HEK293 (cell line): Measurements from ENCODE around the gene HIC1.

Experiments used
- CTCF ChIA-PET: fragments of 350-600 bp; formaldehyde crosslinking; extraction: SDS; loops from one replicate; lab custom pipeline; 2021; ENCODE audit warnings: antibody characterized with exemption; lab: Yijun Ruan, JAX
- POLR2A ChIA-PET: fragments of 300-600 bp; formaldehyde crosslinking; extraction: SDS; loops from one replicate; lab custom pipeline; 2020; ENCODE audit warnings: antibody characterized with exemption, inconsistent platforms; lab: Yijun Ruan, JAX
- H3K27ac ChIP-seq: fragments of 200-500 bp; sonication (Bioruptor generic); 2 replicates; pipeline ENCODE4 v1.5.1; 2014; ENCODE audit warnings: low read depth, low read length, control low read depth, inconsistent platforms; ENCODE audit errors: extremely low read depth
- H3K36me3 ChIP-seq, 2 experiments: fragments of 200-500 bp in 1 of 2; sonication (Bioruptor generic) in 1 of 2; 1 replicate in 1 of 2; 2 replicates in 1 of 2; pipeline ENCODE4 v1.5.1; 2014 to 2017; ENCODE audit warnings: inconsistent platforms in 2 of 2, low read length in 2 of 2; ENCODE audit not compliant: control insufficient read depth in 2 of 2, insufficient read depth in 1 of 2
- H3K4me1 ChIP-seq: fragments of 200-500 bp; sonication (Bioruptor generic); 2 replicates; pipeline ENCODE4 v1.5.1; 2014; ENCODE audit warnings: mild to moderate bottlenecking, low read length, inconsistent platforms; ENCODE audit not compliant: control insufficient read depth, insufficient read depth
- H3K4me3 ChIP-seq: 2 replicates; pipeline ENCODE4 v1.5.1; 2011; ENCODE audit warnings: low read depth, mild to moderate bottlenecking, control low read depth, low read length, moderate library complexity
- H3K9me3 ChIP-seq: fragments of 200-500 bp; sonication (Bioruptor generic); 2 replicates; pipeline ENCODE4 v1.5.1; 2014; ENCODE audit warnings: low read depth, low read length, inconsistent platforms; ENCODE audit not compliant: control insufficient read depth, insufficient read depth
- EGR2 ChIP-seq: fragments of 450-650 bp; formaldehyde crosslinking; IDR thresholded peaks from 2 replicates; pipeline ENCODE4 v1.5.1; 2016; ENCODE audit warnings: low read depth, missing biosample characterization, missing genetic modification characterization
- GFI1B ChIP-seq: fragments of 450-650 bp; formaldehyde crosslinking; IDR thresholded peaks from 2 replicates; pipeline ENCODE4 v1.5.1; 2016; ENCODE audit warnings: missing biosample characterization, missing genetic modification characterization
- HIC1 ChIP-seq: fragments of 450-650 bp; formaldehyde crosslinking; IDR thresholded peaks from 2 replicates; pipeline ENCODE4 v1.5.1; 2016; ENCODE audit warnings: missing biosample characterization, missing genetic modification characterization
- HOXD13 ChIP-seq: sonication (generic); formaldehyde crosslinking; IDR thresholded peaks from 2 replicates; pipeline ENCODE4 v1.8.0; 2022; ENCODE audit warnings: missing genetic modification reagents, borderline replicate concordance
- ZBTB48 ChIP-seq: fragments of 450-650 bp; formaldehyde crosslinking; IDR thresholded peaks from 2 replicates; pipeline ENCODE4 v1.5.1; 2016; ENCODE audit warnings: missing biosample characterization, missing genetic modification characterization
- ZIC2 ChIP-seq: fragments of 450-650 bp; formaldehyde crosslinking; IDR thresholded peaks from 2 replicates; pipeline ENCODE4 v1.5.1; 2016; ENCODE audit warnings: missing biosample characterization, missing genetic modification characterization
- ZNF112 ChIP-seq: fragments of 450-650 bp; formaldehyde crosslinking; IDR thresholded peaks from 2 replicates; pipeline ENCODE4 v1.5.0; 2017; ENCODE audit warnings: missing biosample characterization, missing genetic modification characterization
- ZNF391 ChIP-seq: fragments of 450-650 bp; formaldehyde crosslinking; IDR thresholded peaks from 2 replicates; pipeline ENCODE4 v1.5.1; 2016; ENCODE audit warnings: low read depth, missing biosample characterization, missing genetic modification characterization, borderline replicate concordance
- ZNF548 ChIP-seq: fragments of 450-650 bp; formaldehyde crosslinking; IDR thresholded peaks from 2 replicates; pipeline ENCODE4 v1.5.1; 2016; ENCODE audit warnings: missing biosample characterization, missing genetic modification characterization
- ZNF571 ChIP-seq: fragments of 450-650 bp; formaldehyde crosslinking; IDR thresholded peaks from 2 replicates; pipeline ENCODE4 v1.5.0; 2017; ENCODE audit warnings: missing biosample characterization, missing genetic modification characterization
- ZNF629 ChIP-seq: fragments of 450-650 bp; formaldehyde crosslinking; IDR thresholded peaks from 2 replicates; pipeline ENCODE4 v1.5.1; 2017; ENCODE audit warnings: missing biosample characterization, missing genetic modification characterization
- ZNF791 ChIP-seq: fragments of 450-650 bp; formaldehyde crosslinking; IDR thresholded peaks from 2 replicates; pipeline ENCODE4 v1.5.1; 2016; ENCODE audit warnings: missing biosample characterization, missing genetic modification characterization
- TF ChIP-seq, protein P1 (sequence below): fragments of 450-650 bp; formaldehyde crosslinking; conservative IDR thresholded peaks from 2 replicates; pipeline ENCODE4 v1.5.1; 2016; ENCODE audit warnings: low read depth, missing biosample characterization, missing genetic modification characterization
- TF ChIP-seq, protein P2 (sequence below): fragments of 450-650 bp; formaldehyde crosslinking; IDR thresholded peaks from 2 replicates; pipeline ENCODE4 v1.5.1; 2016; ENCODE audit warnings: missing biosample characterization, missing genetic modification characterization, borderline replicate concordance

HIC1 gene

DNA sequence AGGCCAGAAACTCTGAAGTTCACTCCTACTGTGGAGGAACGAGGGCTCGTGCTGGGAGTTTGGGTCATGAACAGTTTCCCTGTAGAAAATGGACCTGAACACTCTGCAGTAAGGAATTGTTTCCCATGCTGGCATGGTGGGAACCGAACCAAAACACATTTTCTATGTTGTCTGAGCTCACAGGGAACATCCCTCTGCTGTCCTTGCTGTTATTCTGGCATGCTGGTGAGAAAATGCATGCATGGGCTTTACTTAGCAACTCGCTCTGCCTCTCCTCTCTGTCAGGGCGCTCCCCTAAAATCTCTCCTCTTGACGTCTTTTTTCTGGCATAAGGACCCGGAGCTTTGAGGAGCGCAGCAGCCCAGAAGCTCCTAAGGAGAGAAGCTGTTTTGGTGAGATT is 35.2 kb upstream of the HIC1 start (continued):
- TF ChIP-seq HIC1 (tag by site-specific recombination): no peak
- TF ChIP-seq, protein P1, sequence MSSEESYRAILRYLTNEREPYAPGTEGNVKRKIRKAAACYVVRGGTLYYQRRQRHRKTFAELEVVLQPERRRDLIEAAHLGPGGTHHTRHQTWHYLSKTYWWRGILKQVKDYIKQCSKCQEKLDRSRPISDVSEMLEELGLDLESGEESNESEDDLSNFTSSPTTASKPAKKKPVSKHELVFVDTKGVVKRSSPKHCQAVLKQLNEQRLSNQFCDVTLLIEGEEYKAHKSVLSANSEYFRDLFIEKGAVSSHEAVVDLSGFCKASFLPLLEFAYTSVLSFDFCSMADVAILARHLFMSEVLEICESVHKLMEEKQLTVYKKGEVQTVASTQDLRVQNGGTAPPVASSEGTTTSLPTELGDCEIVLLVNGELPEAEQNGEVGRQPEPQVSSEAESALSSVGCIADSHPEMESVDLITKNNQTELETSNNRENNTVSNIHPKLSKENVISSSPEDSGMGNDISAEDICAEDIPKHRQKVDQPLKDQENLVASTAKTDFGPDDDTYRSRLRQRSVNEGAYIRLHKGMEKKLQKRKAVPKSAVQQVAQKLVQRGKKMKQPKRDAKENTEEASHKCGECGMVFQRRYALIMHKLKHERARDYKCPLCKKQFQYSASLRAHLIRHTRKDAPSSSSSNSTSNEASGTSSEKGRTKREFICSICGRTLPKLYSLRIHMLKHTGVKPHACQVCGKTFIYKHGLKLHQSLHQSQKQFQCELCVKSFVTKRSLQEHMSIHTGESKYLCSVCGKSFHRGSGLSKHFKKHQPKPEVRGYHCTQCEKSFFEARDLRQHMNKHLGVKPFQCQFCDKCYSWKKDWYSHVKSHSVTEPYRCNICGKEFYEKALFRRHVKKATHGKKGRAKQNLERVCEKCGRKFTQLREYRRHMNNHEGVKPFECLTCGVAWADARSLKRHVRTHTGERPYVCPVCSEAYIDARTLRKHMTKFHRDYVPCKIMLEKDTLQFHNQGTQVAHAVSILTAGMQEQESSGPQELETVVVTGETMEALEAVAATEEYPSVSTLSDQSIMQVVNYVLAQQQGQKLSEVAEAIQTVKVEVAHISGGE: no peak
- no peak for TF ChIP-seq ZNF112 (tag by site-specific recombination)
- TF ChIP-seq EGR2 (tag by site-specific recombination): no peak
- TF ChIP-seq, protein P2, sequence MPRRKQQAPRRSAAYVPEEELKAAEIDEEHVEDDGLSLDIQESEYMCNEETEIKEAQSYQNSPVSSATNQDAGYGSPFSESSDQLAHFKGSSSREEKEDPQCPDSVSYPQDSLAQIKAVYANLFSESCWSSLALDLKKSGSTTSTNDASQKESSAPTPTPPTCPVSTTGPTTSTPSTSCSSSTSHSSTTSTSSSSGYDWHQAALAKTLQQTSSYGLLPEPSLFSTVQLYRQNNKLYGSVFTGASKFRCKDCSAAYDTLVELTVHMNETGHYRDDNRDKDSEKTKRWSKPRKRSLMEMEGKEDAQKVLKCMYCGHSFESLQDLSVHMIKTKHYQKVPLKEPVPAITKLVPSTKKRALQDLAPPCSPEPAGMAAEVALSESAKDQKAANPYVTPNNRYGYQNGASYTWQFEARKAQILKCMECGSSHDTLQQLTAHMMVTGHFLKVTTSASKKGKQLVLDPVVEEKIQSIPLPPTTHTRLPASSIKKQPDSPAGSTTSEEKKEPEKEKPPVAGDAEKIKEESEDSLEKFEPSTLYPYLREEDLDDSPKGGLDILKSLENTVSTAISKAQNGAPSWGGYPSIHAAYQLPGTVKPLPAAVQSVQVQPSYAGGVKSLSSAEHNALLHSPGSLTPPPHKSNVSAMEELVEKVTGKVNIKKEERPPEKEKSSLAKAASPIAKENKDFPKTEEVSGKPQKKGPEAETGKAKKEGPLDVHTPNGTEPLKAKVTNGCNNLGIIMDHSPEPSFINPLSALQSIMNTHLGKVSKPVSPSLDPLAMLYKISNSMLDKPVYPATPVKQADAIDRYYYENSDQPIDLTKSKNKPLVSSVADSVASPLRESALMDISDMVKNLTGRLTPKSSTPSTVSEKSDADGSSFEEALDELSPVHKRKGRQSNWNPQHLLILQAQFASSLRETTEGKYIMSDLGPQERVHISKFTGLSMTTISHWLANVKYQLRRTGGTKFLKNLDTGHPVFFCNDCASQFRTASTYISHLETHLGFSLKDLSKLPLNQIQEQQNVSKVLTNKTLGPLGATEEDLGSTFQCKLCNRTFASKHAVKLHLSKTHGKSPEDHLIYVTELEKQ: no peak

GRCh38 chr17:2020721-2021120 is 34.2 kb upstream of the HIC1 start:
- TF ChIP-seq, protein P2: no peak
- TF ChIP-seq ZNF571: no peak
- TF ChIP-seq GFI1B (tag by site-specific recombination): no peak
- TF ChIP-seq ZNF391 (tag by site-specific recombination): no peak
- TF ChIP-seq ZNF791 (tag by site-specific recombination): no peak
- no peak for TF ChIP-seq HOXD13
- no peak for TF ChIP-seq ZNF629 (tag by site-specific recombination)
- TF ChIP-seq ZBTB48 (tag by site-specific recombination): no peak
- TF ChIP-seq ZNF548: no peak
- no peak for TF ChIP-seq ZIC2
- TF ChIP-seq, protein P1: no peak
- H3K36me3 ChIP-seq: no peaks in the 10 kb centered on the region
- POLR2A ChIA-PET: no interaction called here
- no peak overlapping the region for H3K4me3 ChIP-seq
- H3K9me3 ChIP-seq: no peaks in the 10 kb centered on the region
- peaks cover 10% of the 10 kb centered on the region; the same call in 1 of the 2 replicates for H3K4me1 ChIP-seq
- no peak overlapping the region for H3K27ac ChIP-seq
- CTCF ChIA-PET: interaction anchor here (0.6 to 1.5 kb wide), 3 partner anchors 11 to 130 kb away, joined by 3 to 6 read pairs (median 4); no protein-coding TSS in a partner anchor
